GM04504 (cell line): ENCODE results near the gene ZIM2.
"Not testable (repeated sequence)": the region's sequence is repeated elsewhere in the genome, so short reads cannot be mapped to it uniquely, and the experiment has no call there.

Experiments
- DNase-seq: peaks from one replicate; pipeline ENCODE4 v3.0.0-alpha.2; 2012; ENCODE audit warnings: low read depth

The ZIM2 gene

GRCh38 chr19:56840451-56841192, at the start of gene ZIM2, which contains the start of gene PEG3:
Gene ZIM2, minus strand, starts transcription at chr19:56840726. Its CDS starts 16,449 bp downstream, at chr19:56824277.
Gene PEG3, minus strand, starts transcription at chr19:56840726. Its CDS starts 16,071 bp downstream, at chr19:56824655.
- no peak for DNase-seq

GRCh38 chr19:56885173-56885985, 44.9 kb upstream of the ZIM2 start:
- no peak for DNase-seq

GRCh38 chr19:56884441-56884840, 43.9 kb upstream of the ZIM2 start:
- DNase-seq: no peak

GRCh38 chr19:56880592-56881190, 40.2 kb upstream of the ZIM2 start:
- DNase-seq: no peak

- DNase-seq: no peak
These were observed 36.7 kb upstream of the ZIM2 start for GRCh38 chr19:56877069-56877715.

GRCh38 chr19:56875717-56876116, 35.2 kb upstream of the ZIM2 start:
- no peak for DNase-seq

GRCh38 chr19:56874530-56874929, 34.0 kb upstream of the ZIM2 start:
- DNase-seq: no peak

GRCh38 chr19:56873493-56873892, 33.0 kb upstream of the ZIM2 start:
- DNase-seq: no peak

- DNase-seq: no peak
These were observed 29.4 kb upstream of the ZIM2 start for GRCh38 chr19:56869886-56870285.

- DNase-seq: no peak
These were observed 27.9 kb upstream of the ZIM2 start for GRCh38 chr19:56868446-56868845.

- DNase-seq: no peak
These were observed 26.0 kb upstream of the ZIM2 start for GRCh38 chr19:56866538-56866937.

GRCh38 chr19:56864443-56865125, 24.1 kb upstream of the ZIM2 start:
- no peak for DNase-seq

GRCh38 chr19:56862741-56863140, 22.2 kb upstream of the ZIM2 start:
- no peak for DNase-seq

GRCh38 chr19:56860409-56860808, 19.9 kb upstream of the ZIM2 start:
- not testable (repeated sequence) for DNase-seq

GRCh38 chr19:56858026-56858425, 17.5 kb upstream of the ZIM2 start:
- DNase-seq: no peak

GRCh38 chr19:56856822-56857221, 16.3 kb upstream of the ZIM2 start:
- DNase-seq: no peak

- not testable (repeated sequence) for DNase-seq
These were observed 11.8 kb upstream of the ZIM2 start for GRCh38 chr19:56852361-56852760.

- no peak for DNase-seq
These were observed 7.6 kb upstream of the ZIM2 start for GRCh38 chr19:56848166-56848565.

- no peak for DNase-seq
These were observed 1.9 kb upstream of the ZIM2 start for GRCh38 chr19:56842412-56842811.

- DNase-seq: no peak
These were observed 642 bp upstream of the ZIM2 start for GRCh38 chr19:56841193-56841543.

- no peak for DNase-seq
These were observed 675 bp downstream of the ZIM2 start for GRCh38 chr19:56839652-56840450.
